Heart right ventricle (tissue), 16 donors: ENCODE measurements around the gene PITX2. TPM values are rescaled to one million over a fixed set of nuclear protein-coding genes. Genes with fewer than 3 reads are reported as not detected.

ENCODE experiments used
- ATAC-seq, 8 donors: fragments of 200-7000 bp; cut with Tn5 transposase; one replicate each; pipeline ENCODE4 v1.9.1; 2020; ENCODE audit warnings: mild to moderate bottlenecking in 8 of 8, moderate library complexity in 8 of 8, moderate number of reproducible peaks in 1 of 8
- DNase-seq, 2 donors: peaks; one replicate each; pipeline ENCODE4 v3.0.0-alpha.2; 2020
- H3K27ac ChIP-seq, 10 donors: fragments of 200-600 bp; sonication (generic) in 2 of 10; one replicate each; pipeline versions ENCODE4 v1.5.0 to v1.8.0; 2020 to 2022; ENCODE audit warnings: mild to moderate bottlenecking in 3 of 10
- H3K27me3 ChIP-seq, 7 donors: fragments of 200-600 bp; one replicate each; pipeline ENCODE4 v1.8.0; 2021 to 2022; ENCODE audit warnings: mild to moderate bottlenecking in 2 of 7
- H3K36me3 ChIP-seq, 9 donors: fragments of 200-600 bp; sonication (generic) in 1 of 9; one replicate each; pipeline versions ENCODE4 v1.5.0 to v1.8.0; 2020 to 2022; ENCODE audit warnings: mild to moderate bottlenecking in 2 of 9
- H3K4me1 ChIP-seq, 9 donors: fragments of 200-600 bp; sonication (generic) in 1 of 9; one replicate each; pipeline versions ENCODE4 v1.5.0 to v1.8.0; 2020 to 2022; ENCODE audit warnings: mild to moderate bottlenecking in 4 of 9
- H3K4me3 ChIP-seq, 10 donors: fragments of 200-600 bp; sonication (generic) in 2 of 10; one replicate each; pipeline versions ENCODE4 v1.5.0 to v1.8.0; 2020 to 2022; ENCODE audit warnings: mild to moderate bottlenecking in 7 of 10, moderate library complexity in 2 of 10
- H3K9me3 ChIP-seq, 11 donors: fragments of 200-600 bp in 10 of 11; sonication (generic) in 2 of 11; one replicate each; pipeline versions ENCODE4 v1.5.0 to v1.8.0; 2013 to 2022; ENCODE audit warnings: mild to moderate bottlenecking in 2 of 11, control low read depth in 1 of 11, moderate library complexity in 1 of 11
- WGBS, 2 donors: extraction: QIAGEN DNeasy Blood & Tissue Kit; methylation state at CpG; one replicate each; pipeline ENCODE4 v1.1.7; 2013; ENCODE audit warnings: inconsistent platforms in 1 of 2; 5-methylcytosine and 5-hydroxymethylcytosine counted together
- intact Hi-C, 10 donors: fragments of 100-400 bp; cut with DNase I; formaldehyde crosslinking; loops; one replicate each; pipeline versions ENCODE4 v1.11.1 to v1.14.2; 2022
- polyA plus RNA-seq, 2 donors: library from polyadenylated mRNA; stranded (reverse); fragments of 200-250 nt; gene quantifications; one replicate each; pipeline ENCODE4 v1.2.3, GENCODE V29; 2013
- total RNA-seq, 10 donors: library from RNA; stranded (reverse); fragmentation: NEBNext Ultra II Directional in 3 of 10; extraction: Animal tissue kit (Norgen Biotek cat#: 25700) in 3 of 10; gene quantifications; one replicate each; pipeline versions ENCODE4 v1.2.1 to v1.2.4, GENCODE V29; 2021 to 2023
- TF ChIP-seq, protein P1 (sequence below), 9 donors: fragments of 200-600 bp; sonication (generic) in 2 of 9; IDR thresholded peaks; one replicate each; pipeline versions ENCODE4 v1.5.0 to v1.8.0; 2021 to 2022; ENCODE audit warnings: antibody characterized with exemption in 9 of 9, mild to moderate bottlenecking in 5 of 9, moderate library complexity in 1 of 9
- donor health status: Arrhythmogenic right ventricular cardiomyopathy.
- donor health status: ischemic (EF 13 %, LVEDD 7.1; RV severe dilation, severe dysfunction).
- donor health status: healthy with polysubstance abuse.
- donor health status: DM: no; HTN: yes; CAD: no.
- donor health status: DM: no; HTN: no; CAD: no.
- donor health status: ischemic (EF 25% LVEDD 6.9; RV normal size, moderate dysfunction).
- donor health status: ischemic (EF 25% LVEDD 5.7; RV mildly dilated, moderate dysfunction).
- donor health status: healthy.
- donor health status: DM: yes; HTN: yes; CAD: no.
- donor health status: Ischemic cardiomyopathy.
- donor health status: ischemic (EF 35%, LVEDD 5.7; RV mildly dilated, moderate dysfunction).
- donor health status: nonischemic (EF 11% LVEDD 7.7; RV severe dilation, severe dysfunction).
- donor health status: DM: yes; HTN: yes; CAD: no.
- donor health status: PGD.
- donor health status: ischemic (EF 29% LVEDD 5.4; RV normal size, mild dysfunction).
- donor health status: nonischemic (EF 23%, LVEDD 6.1; RV moderate dilation, normal function).

PITX2 gene
- total and polyA plus RNA-seq, 12 donors, result 0.04 to 0.57 (median 0.10) TPM; not detected in 9

DNA sequence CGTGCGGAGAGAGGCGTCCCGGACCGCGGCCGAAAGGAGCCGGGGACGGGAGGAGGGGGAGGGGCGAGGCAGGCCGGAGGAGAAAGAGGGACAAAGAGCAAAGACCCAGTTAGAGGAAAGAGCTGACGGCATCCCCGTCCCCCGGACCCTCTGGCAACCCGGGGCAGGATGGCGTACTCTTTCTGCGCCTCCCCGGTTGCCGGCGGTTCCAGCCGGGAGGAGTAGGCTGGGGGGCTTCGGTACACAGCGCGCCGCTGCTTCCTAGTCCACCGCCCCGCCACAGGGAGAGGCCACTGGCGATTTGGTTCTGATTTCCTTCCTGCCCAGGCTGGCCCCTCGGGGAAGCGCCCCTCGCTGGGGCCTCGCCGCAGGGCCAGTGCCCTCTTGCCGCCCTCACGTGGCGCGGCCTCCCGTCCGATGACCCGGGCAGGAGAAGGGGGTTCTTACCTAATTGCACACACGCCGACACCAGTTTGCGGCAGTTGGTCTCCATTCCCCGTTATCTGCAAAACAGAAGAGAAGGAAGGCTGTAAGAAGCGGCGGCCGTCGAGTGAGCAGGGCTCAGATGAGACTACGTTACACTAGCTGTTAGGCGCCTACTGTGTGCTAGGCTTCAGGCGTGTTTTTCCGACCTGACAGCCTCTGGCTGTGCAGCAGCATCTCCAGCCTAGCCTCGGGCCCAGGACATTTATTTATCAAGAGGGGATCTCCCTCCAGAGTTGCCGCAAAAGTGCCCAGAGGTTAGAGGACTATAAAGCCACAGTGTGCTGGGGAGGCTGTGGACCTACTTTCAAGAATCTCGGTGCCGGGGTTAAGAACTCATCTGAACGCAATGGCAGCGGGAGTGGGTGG lies 9.9 kb upstream of the PITX2 start:
- TF ChIP-seq, protein P1, sequence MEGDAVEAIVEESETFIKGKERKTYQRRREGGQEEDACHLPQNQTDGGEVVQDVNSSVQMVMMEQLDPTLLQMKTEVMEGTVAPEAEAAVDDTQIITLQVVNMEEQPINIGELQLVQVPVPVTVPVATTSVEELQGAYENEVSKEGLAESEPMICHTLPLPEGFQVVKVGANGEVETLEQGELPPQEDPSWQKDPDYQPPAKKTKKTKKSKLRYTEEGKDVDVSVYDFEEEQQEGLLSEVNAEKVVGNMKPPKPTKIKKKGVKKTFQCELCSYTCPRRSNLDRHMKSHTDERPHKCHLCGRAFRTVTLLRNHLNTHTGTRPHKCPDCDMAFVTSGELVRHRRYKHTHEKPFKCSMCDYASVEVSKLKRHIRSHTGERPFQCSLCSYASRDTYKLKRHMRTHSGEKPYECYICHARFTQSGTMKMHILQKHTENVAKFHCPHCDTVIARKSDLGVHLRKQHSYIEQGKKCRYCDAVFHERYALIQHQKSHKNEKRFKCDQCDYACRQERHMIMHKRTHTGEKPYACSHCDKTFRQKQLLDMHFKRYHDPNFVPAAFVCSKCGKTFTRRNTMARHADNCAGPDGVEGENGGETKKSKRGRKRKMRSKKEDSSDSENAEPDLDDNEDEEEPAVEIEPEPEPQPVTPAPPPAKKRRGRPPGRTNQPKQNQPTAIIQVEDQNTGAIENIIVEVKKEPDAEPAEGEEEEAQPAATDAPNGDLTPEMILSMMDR (IDR thresholded peaks at IDR 0.05), result no peak
- DNase-seq, result no peak
- intact Hi-C loops, result loop anchor here in 8 of 10 donors (2.0 to 10.0 kb wide), 14 partner anchors 322 to 1222 kb away; no protein-coding TSS in a partner anchor
- H3K4me3 ChIP-seq, result peak overlapping the region in 8 of 10 donors; percentile 1 to 34 (median 25)
- peak in 1 of 8 donors; percentile 27 for ATAC-seq
- WGBS, 2 donors, result 4 to 5% methylated on average over 55 to 58 of the region's 58 CpGs
- H3K27ac ChIP-seq, result no peak overlapping the region
- no peaks in the 10 kb centered on the region for H3K36me3 ChIP-seq
- no peaks in the 10 kb centered on the region for H3K9me3 ChIP-seq
- peaks cover 2 to 42% (median 26%) of the 10 kb centered on the region in 9 donors for H3K4me1 ChIP-seq
- peaks cover 79 to 100% (median 100%) of the 10 kb centered on the region in 7 donors for H3K27me3 ChIP-seq

DNA sequence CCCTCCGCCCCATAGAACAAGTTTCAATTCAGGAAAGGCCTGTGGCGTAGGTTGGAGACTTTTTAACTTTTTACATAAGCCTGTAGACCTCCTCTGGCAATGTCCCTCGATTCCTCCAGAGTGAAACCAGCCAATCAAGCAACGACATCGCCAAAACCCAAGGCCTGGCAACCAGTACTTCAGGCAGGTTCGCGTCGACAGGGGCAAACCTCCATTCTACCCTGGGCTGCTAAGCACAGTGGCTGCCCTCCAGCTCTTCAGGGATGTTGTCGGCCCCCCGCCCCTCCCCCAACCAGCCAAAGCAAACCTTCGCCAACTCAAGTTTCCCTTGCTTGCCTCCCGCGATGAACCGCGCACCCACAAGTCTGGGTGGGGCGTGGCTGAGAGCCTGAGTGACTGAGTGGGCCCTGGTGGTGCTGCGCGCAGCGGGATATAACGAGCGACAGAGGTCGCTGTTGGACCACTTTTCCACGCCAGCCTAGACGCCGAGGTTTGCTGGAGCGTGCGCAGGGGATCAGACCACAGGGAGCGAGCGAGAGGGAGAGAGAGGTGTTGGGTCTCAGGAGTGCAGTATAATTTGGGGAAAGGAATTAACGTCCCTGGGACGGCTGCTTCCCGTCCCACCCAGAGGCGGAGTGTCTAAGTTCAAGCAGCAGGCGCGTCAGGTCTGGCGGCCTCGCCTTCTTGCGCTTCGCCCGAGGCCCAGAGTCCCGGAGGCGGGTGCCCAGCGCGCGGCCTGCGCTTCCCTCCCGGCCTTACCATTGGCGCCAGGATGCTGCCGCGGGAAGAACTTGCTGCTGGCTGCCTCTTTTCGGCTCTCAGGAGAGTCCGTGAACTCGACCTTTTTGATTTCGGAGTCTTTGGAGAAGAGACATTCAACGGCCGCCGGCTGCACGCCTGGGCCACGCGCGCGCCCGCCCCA lies 9.0 kb upstream of the PITX2 start:
- peak; percentile 85 to 96 (median 94) for ATAC-seq
- WGBS, 2 donors, result 2 to 3% methylated on average over 63 of the region's 63 CpGs
- peak; percentile 45 to 52 for DNase-seq
- Histone ChIP-seq H3K9me3 (no peaks in the 10 kb centered on the region), H3K27me3 (peaks cover 81 to 100% (median 100%) of the 10 kb centered on the region in 7 donors), H3K36me3 (no peaks in the 10 kb centered on the region), H3K4me3 (peak overlapping the region in 9 of 10 donors; percentile 1 to 34 (median 23)), H3K27ac (no peak overlapping the region), H3K4me1 (peaks cover 2 to 36% (median 21%) of the 10 kb centered on the region in 9 donors)
- TF ChIP-seq, protein P1 (IDR thresholded peaks at IDR 0.05), result peak in 8 of 9 donors; percentile 24 to 72 (median 64)
- intact Hi-C loops, result loop anchor here in 8 of 10 donors (2.0 to 10.0 kb wide), 14 partner anchors 323 to 1223 kb away; no protein-coding TSS in a partner anchor

DNA sequence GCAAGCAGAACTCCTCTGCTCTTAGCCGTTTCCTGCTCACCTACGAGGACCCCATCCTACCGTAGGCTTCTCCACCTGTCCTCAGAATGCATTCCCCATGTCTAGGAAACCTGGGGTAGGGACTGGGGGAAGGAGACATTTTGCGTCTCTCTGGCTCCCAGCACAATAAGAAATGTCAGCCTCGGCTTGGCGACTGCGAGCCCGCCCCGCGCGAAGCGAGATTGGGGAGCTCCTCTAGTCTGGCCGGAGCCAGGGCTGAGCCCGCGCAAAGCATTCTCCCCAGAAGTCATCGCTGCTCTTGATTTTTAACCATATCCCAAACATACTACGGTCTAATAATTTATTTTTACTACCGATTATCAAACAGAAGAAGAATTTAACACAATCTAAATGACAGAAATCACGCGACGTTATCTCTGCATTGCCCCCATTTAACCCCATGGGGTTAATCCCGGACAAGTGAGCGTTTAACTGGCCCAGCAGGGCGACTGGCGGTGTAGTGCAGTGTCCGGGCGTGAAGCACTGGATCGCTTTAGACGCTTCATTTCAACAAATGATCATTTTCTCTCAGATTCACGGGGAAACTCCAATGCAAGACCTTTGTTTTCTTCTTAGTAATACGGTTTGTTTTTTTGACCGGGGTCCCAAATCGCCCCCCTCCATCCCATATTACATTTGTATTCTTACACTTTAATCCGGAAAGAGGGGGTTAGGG lies 8.0 kb upstream of the PITX2 start:
- peaks cover 72 to 100% (median 100%) of the 10 kb centered on the region in 7 donors for H3K27me3 ChIP-seq
- no peak overlapping the region for H3K27ac ChIP-seq
- no peaks in the 10 kb centered on the region for H3K9me3 ChIP-seq
- ATAC-seq (no peak), DNase-seq (no peak)
- no peak overlapping the region for H3K4me3 ChIP-seq
- no peaks in the 10 kb centered on the region for H3K36me3 ChIP-seq
- WGBS, 2 donors, result 4 to 5% methylated on average over 34 of the region's 34 CpGs
- intact Hi-C loops, result loop anchor here in 8 of 10 donors (5.0 to 10.0 kb wide), 13 partner anchors 324 to 1224 kb away; no protein-coding TSS in a partner anchor
- H3K4me1 ChIP-seq, result peaks cover 2 to 29% (median 16%) of the 10 kb centered on the region in 9 donors
- TF ChIP-seq, protein P1 (IDR thresholded peaks at IDR 0.05), result no peak
